GF-D8 (cell line): ENCODE measurements around the gene FBXL22.

Source experiments
- DNase-seq: peaks from one replicate; lab custom pipeline; 2025; lab: John Stamatoyannopoulos, UW

FBXL22 gene

GRCh38 chr15:63593705-63594671, 3.2 kb upstream of the FBXL22 start:
- no peak for DNase-seq

- no peak for DNase-seq
Observed at GRCh38 chr15:63595065-63595464, 2.1 kb upstream of the FBXL22 start.

GRCh38 chr15:63595688-63596087, 1.5 kb upstream of the FBXL22 start:
- no peak for DNase-seq

DNA sequence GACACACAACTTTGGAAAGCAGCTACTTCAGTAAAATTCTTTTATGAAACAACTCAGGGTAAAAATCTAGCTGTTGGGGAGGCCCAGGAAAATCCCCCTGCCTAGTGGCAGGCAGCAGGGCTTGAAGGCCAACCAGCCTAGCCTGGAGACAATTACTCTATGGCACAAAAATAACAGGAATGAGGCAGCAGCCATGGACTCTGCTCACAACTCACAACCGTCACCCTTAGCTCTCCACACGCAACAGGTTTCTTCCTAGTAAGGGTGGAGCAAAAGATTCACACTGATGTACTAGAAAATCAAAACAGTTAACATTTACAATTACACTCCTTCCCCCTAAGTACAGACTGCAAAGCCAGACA, 530 bp upstream of the FBXL22 start:
- no peak for DNase-seq

GRCh38 chr15:63597821-63598220, 634 bp downstream of the FBXL22 start:
- no peak for DNase-seq

GRCh38 chr15:63598473-63599400, 1.6 kb downstream of the FBXL22 start:
- no peak for DNase-seq

DNA sequence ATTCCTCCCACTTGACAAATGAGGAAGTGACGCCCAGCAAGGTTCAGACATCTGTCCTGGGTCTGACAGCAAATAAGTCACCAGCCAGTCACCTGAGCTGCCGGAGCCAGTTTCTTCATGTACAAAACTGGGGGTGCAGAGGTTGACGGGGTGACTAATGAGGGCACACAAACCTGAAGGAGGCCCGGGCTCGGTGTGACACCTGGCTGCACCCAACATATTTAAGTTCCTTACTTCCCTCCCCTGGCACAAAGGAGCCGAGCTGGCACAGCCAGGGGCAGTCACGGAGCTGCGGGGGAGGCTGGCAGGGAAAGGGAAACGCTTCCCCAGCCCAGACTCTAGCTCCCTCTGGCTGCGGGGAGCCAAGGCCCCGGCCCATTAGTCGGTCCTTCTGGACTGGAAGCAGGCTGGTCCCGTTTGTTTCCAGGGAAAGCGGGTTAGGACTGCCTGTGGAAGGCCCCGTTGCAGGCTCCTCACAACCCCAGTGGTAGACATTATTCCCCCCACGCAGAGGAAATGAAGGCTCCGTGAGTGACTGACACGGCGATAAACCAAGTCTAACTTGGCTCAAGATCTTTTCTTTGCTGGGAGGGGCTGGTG, 2.3 kb downstream of the FBXL22 start:
- peak; percentile 13 for DNase-seq

- no peak for DNase-seq
Observed at GRCh38 chr15:63600001-63600615, 2.9 kb downstream of the FBXL22 start.

DNA sequence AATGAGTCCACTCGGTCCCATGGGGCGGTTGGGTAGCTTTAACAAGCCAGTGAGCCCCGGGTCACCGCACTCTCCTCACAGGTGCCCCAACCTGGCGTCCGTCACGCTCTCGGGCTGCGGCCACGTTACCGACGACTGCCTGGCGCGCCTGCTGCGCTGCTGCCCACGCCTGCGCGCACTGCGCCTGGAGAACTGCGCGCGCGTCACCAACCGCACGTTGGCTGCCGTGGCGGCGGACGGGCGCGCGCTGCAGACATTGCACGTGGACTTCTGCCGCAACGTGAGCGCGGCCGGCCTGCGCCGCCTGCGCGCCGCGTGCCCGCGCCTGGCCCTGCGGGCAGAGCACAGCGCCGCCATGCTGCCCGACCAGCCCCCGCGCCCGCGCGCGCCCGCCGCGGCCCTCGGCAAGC, 3.4 kb downstream of the FBXL22 start:
- DNase-seq: peak; percentile 51

- DNase-seq: no peak
Observed at GRCh38 chr15:63601026-63601703, 4.0 kb downstream of the FBXL22 start.

GRCh38 chr15:63601704-63602185, 4.6 kb downstream of the FBXL22 start:
- DNase-seq: no peak

GRCh38 chr15:63602595-63602994, 5.4 kb downstream of the FBXL22 start:
- DNase-seq: no peak

GRCh38 chr15:63603516-63603915, 6.3 kb downstream of the FBXL22 start:
- DNase-seq: no peak

- DNase-seq: no peak
Observed at GRCh38 chr15:63604281-63604680, 7.1 kb downstream of the FBXL22 start.

- no peak for DNase-seq
Observed at GRCh38 chr15:63605036-63605435, 7.8 kb downstream of the FBXL22 start.

DNA sequence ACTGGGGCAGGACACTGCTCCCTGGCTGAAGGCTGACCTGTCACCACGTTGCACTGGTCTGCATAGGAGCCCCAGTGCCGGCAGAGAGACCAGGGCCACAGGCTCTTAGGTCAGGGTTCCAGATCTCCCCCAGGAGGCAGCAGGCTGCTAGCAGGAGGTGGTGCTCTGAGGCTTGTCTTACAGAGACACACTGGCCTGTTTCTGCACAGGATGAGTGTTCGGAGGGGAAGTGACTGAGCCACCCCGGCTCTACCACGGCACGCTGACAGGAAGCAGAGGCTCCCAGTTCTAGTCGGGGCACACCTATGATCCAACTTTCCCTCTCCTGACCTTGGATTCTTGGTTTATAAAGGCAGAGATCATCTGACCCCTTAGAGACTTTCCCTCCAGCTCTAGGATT, 8.6 kb downstream of the FBXL22 start:
- DNase-seq: peak; percentile 7

DNA sequence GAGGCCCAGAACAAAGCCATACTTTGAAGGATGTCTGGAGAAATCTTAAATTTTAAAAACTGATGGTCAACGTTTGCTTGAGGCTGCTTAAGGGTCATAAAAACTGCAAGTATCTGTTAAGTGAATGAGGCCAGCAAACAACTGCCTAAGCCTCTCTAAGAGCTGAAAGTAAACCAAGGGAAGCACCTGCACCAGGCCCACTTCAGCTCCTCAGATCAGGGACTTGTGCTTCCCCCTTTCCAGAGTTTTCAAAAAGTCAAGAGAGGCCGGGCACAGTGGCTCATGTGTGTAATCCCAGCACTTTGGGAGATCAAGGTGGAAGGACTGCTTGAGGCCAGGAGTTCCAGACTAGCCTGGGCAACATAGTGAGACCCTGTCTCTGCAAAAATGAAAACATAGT, 9.1 kb downstream of the FBXL22 start:
- DNase-seq: no peak

GRCh38 chr15:63608989-63609388, 11.8 kb downstream of the FBXL22 start:
- no peak for DNase-seq

DNA sequence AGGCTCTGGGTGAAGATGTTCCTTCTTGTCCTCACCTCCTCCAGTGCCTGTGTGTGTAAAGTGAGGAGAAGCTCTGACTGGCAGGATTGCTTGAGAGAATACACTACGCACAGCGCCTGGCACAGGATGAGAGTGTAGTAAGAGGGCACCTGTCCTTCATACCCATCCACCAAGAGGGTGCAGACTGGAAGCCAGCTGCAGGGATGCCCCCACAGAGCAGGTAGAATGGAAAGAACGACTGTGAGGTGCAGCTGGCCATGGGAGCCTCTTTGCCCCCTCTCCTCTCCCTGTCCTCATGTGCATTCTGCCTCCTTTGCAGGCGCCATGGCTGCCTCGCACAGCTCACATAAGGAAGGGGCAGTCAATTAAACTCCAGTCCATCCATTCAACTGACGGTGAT, 12.3 kb downstream of the FBXL22 start:
- no peak for DNase-seq

DNA sequence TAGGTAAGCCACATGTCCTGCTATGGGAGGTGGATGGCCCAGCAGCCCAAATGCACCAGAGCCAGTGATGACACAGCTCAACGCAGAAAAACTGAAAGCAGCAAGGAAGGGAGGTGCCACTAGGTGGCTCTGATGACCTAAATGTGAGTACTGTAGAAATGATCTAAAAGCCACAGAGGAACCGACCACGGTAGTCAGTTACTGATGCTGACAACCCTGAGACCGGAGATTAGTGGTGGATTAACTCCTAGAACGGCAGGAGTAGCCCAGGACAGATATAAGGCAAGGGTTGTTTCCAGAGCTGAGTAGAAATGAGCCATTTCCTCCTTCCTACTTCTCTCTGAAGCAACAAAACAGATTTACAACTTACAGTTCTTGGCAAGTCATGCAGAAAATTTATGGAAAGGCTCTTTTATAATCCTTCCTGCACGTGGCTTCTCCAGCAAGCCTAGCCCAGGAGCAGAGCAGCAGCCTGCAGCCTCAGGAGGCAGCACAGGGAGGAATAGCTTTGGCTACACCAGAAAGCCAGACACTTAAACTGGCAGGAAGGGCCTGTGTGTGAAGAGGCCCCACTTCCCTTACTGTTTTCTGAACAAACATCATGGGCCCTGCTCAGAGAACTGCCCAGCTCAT, 13.1 kb downstream of the FBXL22 start:
- peak; percentile 47 for DNase-seq

GRCh38 chr15:63611177-63611576, 14.0 kb downstream of the FBXL22 start:
- DNase-seq: no peak
